Activated effector memory CD4-positive, alpha-beta T cell treated with anti-CD3 and anti-CD28 coated beads, Interleukin-2, amount 50 U/mL, for 16 hours (primary cell): ENCODE measurements around the gene TELO2.
"Not testable (repeated sequence)": the region's sequence is repeated elsewhere in the genome, so short reads cannot be mapped to it uniquely, and the experiment has no call there.

Experiments
- DNase-seq: peaks from one replicate; pipeline ENCODE4 v3.0.0-alpha.2; 2020

Gene TELO2

GRCh38 chr16:1458336-1458976, 34.7 kb upstream of the TELO2 start:
- DNase-seq = no peak

- DNase-seq = no peak
These were observed 34.2 kb upstream of the TELO2 start for GRCh38 chr16:1458977-1459341.

DNA sequence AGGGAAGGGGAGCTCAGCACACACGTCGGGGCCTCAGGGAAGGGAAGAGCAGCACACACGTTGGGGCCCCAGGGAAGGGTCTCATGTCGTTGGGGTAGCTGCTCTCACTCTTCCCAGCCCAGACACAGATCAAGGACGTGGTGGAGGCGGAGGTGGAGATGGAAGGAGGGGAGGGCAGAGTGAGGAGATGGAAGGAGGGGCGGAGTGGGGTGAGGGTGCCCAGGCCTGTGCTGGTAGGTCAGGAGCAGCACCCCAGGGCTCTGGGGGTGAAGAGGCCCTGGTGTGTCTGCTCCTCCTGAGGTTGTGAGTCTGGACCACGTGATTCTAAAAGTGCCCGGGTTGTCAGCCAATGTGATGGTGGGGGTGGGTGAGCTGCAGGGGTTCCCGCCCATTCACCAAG, 33.2 kb upstream of the TELO2 start:
- DNase-seq = no peak

DNA sequence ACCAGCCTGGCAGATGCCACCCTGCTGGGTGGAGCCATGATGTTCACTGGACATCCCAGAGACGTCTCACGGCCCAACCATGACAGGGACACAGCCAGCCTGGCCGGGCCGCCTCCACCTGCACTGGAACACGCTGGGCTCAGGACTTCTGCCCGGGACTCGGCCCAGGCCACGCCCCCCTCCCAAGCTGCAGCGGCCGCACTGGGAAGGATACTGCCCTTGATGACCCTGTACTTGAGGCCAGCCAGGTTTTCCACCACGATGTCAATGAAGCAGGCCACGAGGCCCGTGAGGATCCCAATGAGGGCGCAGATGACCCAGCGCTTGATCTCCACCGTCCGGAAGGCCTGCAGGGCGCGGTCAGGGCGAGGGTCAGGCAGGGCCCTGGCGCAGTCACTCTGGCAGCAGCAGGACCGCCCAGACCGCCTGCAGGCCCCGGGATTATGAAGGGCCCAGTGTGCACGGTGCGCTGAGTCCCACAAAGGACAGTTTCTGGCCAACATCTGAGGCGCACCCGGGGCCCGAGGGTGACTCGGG, 32.5 kb upstream of the TELO2 start:
- DNase-seq = no peak

DNA sequence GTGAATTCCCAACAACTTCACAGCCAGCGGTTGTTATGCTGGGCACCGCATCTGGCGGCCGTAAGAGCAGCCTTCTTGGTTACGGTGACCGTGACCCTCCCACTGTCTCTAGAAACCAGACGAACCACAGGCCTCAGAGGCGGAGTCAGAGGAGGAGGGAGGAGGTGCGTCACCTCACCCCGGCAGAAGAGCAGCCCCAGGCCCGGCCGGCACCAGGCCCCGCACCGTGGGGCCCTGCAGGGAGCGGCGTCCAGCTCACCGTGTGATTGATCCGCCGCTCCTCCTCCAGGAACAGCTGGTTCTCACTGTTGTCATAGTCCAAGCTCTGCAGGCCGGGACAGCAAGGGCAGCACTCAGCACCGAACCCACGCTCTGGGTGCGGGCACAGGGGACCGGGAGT, 32.0 kb upstream of the TELO2 start:
- DNase-seq = no peak

GRCh38 chr16:1464196-1464893, 28.8 kb upstream of the TELO2 start:
- DNase-seq = no peak

GRCh38 chr16:1464894-1465566, 28.1 kb upstream of the TELO2 start:
- DNase-seq = no peak

- DNase-seq = no peak
These were observed 27.6 kb upstream of the TELO2 start for GRCh38 chr16:1465567-1465915.

DNA sequence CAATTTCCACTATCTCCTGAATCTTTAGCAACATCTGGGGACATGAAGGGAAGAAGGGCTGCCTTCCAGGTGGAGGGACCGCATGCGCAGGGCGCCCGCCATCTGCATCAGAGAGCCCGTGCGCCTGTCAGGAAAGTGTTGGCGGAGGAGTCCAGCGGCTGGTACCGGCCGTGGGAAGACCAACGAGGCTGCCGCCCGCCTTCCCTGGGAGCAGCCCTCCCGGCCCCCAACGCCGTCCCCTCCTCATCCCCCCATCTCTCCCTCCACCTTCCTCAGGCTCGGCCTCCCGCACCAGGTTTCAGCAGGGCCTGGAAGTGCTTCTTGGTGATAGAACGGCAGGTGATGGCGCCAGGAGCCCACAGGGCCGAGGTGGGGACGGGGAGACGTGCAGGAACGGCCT, 27.1 kb upstream of the TELO2 start:
- DNase-seq = no peak

- no peak for DNase-seq
These were observed 26.1 kb upstream of the TELO2 start for GRCh38 chr16:1466968-1467521.

GRCh38 chr16:1468426-1468810, 24.7 kb upstream of the TELO2 start:
- no peak for DNase-seq

DNA sequence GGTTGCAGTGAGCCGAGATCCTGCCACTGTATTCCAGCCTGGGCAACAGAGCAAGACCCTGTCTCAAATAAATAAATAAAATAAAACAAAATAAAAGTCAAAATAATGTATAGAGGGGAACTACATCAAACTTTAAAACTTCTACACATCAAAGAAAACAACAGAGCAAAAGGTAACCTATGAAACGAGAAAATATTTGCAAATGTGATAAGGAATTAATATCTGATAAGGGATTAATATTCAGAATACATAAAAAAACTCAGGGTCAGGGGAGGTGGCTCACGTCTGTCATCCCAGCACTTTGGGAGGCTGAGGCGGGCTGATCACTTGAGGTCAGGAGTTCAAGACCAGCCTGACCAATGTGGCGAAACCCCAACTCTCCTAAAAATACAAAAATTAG, 24.0 kb upstream of the TELO2 start:
- DNase-seq = not testable (repeated sequence)

DNA sequence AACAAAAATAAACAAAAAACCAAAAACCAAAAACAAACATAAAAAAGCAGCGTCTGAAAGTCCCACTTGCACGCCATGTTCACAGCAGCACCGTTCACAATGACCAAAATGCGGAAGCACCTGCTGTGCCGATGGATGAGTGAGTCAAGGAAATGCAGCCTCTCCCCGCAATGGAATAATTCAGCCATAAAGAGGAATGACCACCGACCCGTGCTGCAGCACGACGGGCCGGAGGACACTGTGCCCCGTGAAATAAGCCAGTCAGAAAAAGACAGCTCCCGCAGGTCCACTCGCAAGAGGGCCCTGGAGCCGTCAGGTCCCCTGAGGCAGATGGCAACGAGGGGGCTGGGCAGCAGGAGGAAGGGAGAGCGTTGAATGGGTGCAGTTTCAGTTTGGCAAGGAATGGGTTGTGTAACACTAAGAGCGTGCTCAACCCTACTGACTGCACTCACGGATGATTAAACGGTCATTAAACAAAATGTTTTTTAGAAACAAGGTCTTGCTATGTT, 23.4 kb upstream of the TELO2 start:
- no peak for DNase-seq

- DNase-seq = peak; percentile 45
These were observed 22.5 kb upstream of the TELO2 start for GRCh38 chr16:1470481-1471251.

DNA sequence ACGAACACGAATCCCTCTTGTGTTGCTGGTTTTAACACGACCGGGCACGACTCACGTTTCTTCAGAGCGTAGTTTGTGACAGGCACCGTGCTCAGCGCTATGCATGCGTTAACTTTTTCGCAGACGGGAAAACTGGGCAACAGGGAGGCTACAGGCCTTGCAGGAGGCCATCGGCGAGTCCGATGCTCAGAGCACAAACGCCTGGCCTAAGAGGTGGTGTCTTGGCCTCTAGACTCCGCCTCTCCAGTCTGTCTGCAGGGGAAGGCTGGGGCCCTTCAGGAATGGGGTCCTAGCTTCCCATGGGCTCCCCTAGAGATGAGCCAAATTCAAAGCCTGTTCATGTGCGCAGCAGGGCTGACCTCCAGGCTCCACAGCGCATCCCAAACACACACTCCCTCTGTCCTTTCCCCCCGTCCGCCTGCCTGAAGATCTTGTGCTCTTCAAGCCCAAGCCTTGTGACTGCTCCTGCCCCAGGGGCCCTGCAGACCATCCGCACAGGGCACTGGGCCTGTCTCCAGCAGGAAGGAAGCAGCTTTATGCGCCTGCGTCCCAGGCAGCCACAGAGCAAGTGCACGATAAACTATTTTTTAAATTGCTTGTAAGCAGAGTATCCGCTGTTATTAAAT, 21.5 kb upstream of the TELO2 start:
- peak; percentile 57 for DNase-seq

- DNase-seq = no peak
These were observed 20.2 kb upstream of the TELO2 start for GRCh38 chr16:1472974-1473373.

GRCh38 chr16:1474082-1474795, 18.9 kb upstream of the TELO2 start:
- DNase-seq = no peak

- peak; percentile 96 for DNase-seq
These were observed 18.2 kb upstream of the TELO2 start, which contains the start of gene CLCN7 for GRCh38 chr16:1474796-1475551. Gene CLCN7, minus strand, starts transcription at chr16:1475028. Its CDS starts 54 bp downstream, at chr16:1474974.

DNA sequence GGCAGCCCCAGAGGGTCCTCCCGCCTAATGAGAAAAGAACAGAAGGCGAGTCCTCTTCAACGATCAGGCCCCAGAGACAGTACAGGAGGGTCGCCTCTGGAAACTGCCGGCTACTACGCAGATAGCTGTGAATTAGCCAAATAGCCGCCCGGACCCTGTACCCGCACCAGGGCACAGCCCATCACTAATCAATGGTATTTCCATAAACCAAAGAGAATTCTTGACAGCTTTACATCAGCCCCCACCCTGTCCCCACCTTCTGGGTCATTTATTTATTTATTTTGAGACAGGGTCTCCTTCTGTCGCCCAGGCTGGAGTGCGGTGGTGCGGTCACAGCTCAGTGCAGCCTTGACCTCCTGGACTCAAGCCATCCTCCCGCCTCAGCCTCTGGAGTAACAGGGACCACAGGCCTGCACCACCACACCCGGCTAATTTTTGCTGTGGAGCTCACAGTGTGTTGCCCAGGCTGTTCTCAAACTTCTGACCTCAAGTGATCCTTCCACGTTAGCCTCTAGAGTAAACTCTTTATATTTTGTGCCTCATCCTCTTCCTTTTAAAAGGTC, 17.5 kb upstream of the TELO2 start:
- no peak for DNase-seq

DNA sequence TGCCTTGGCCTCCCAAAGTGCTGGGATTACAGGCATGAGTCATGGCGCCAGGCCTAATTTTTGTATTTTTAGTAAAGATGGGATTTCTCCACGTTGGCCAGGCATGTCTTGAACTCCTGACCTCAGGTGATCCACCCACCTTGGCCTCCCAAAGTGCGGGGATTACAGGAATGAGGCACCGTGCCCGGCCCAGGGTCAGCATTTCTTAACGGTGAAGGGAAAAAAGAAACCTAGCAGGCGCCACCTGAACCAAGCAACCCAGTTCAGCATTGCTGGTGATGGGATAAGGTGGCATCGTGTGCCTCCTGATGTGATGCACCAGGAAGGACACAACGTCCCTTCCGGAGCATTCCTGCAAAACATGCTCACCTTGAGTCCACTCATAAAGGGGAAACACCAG, 16.1 kb upstream of the TELO2 start:
- DNase-seq = no peak
